Islet of Langerhans (tissue), 1 donor: ENCODE results near the gene PPARG.
"Not testable (repeated sequence)": the region's sequence is repeated elsewhere in the genome, so short reads cannot be mapped to it uniquely, and the experiment has no call there.

Experiments used
- FAIRE-seq: peaks from one replicate; lab custom pipeline; 2011; peaks lifted over from hg19 to GRCh38; lab: Jason Lieb, UNC

PPARG gene

DNA sequence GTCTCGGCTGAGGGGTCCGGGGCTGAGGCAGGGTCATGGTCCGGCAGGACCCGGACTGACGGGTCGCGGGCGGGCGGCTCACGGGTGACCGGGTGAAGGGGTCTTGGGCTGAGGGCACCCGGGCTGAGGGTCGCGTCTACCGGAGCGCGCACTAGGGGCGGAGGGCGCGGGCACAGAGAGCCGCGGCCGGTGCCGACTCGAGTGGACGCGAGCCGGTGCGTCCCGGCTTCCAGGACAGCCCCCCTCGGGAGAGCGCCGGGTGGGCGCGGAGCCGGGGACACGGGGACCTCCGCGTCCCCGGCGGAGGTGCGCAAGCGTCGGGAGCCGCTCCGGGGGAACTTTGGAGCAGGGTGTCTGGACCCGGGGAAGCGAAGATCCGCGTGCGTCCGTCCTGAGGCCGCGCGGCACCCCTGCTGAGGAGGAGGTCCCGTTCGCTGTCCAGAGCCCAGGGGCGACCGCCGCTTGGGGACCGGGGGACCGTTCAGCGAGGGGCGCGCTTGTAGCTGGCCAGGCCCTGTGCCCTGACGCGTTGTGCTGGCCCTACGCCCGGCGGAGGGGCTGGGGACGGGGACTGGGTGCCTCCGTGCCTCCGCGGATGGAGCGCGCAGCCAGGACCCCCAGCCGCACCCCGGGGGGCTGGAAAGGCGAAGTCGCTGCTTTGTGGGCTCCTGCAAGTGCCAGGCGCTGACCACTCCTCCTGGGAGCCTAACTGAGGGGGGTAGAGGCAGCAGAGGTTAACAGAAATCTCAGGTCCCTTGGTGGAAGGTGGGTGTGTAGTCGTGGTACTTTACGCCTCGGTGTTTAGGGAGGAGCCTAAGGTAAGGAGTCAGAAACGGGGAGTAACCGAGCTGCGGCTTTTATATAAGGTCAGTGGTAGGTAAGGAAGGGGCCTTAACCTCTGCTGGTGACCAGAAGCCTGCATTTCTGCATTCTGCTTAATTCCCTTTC is at the start of gene PPARG:
Gene PPARG, plus strand, starts transcription at position 889 of the 948 bp plus-strand sequence. CDS start 90,642 bp downstream, outside the sequence.
- FAIRE-seq: no peak

DNA sequence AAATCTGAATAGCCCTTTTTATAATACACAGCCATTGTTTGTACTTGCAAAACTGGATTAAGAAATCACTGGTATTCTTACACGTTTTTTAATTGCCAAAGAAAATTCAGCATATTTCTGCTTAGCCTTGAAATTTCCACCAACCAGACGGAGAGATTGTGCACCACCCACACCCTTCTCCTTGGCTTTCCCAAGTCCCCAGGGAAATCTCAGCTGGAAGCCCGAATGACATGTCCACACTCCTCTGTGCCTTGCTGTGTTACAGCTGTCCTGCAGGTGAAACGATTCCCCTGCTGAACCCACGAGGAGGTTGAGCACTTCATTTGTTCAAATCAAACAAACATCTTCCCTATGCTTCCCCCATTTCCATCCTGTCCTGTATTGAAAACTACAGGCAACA is 49.6 kb upstream of the PPARG start:
- no peak for FAIRE-seq

DNA sequence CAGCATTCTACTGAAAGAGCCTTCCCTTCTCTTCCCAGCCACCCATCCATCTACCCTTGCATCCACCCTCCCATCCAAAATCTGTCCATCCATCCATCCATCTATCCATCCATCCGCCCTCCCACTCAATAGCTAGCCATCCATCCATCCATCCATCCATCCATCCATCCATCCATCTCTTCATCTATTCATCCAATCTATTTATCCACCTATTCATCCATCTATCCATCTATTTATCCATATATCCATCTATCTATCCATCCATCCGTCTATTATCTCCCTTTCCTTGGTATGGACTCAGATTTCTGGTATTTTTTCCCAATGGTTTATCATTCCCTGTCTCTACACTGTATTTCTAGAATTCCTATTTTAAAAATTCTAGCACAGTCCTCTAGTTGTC is 46.1 kb upstream of the PPARG start:
- FAIRE-seq: no peak

DNA sequence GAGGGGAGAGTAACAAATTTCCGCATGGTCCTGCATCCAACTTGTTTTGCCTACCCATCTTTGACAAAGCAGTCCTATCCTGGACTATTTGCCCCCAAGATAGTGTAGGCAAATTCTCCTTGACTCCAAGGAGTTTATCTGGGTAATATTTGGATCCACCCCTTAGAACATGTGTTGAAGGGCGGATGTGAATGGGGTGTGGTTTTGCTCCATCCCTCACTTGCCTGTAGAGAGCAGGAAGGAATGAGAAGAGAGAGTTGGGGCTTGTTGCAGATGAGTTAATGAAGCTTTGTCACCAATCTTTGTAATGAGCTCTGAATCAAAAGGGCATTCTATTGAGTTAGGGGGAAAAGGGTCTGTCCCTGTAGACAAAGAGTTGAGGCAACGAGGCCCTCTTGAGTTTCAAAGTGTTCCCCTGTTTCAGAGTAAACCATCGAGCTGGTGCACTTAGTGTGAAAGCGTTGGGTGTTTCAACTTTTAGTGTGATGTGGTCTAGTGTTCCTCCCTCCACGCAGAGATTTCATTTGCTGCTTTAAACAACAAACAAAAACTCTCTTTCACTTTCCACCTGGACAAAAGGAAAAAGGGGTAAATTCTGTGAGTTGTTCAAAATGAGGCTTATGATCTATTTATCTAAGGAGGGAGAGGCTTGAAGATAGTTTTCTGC is 42.2 kb upstream of the PPARG start:
- no peak for FAIRE-seq

DNA sequence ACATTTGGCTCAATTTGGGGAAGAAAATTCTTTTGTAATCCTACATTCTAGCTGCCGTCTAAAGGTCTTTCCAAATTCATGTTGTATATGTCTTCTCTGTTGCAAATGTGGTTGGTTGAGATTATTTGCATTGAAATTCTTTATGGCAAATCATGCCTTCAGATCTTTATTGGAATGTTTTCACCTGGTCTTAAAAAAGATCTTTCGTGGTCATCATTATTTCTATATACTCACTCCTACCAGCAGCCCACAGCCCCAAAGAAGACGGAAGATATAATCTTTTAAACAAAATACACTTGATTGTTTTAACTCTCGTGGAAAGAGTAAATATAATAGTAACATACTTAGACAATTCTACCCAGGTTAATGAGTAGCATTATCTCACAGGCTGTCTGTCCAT is 41.5 kb upstream of the PPARG start:
- no peak for FAIRE-seq

DNA sequence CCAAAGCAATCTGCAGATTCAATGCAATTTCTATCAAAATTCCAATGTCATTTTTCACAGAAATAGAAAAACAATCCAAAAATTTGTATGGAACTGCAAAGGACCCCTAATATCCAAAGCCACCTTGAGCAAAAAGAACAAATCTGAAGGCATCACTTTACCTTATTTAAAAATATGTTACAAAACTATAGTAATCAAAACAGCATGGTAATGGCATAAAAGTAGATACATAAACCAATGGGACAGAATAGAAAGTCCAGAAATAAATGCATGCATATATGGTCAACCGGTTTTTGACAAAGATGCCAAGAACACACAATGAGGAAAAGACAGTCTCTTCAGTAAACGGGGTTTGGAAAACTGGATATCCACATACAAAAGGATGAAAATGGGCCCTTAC is 39.4 kb upstream of the PPARG start:
- no peak for FAIRE-seq

DNA sequence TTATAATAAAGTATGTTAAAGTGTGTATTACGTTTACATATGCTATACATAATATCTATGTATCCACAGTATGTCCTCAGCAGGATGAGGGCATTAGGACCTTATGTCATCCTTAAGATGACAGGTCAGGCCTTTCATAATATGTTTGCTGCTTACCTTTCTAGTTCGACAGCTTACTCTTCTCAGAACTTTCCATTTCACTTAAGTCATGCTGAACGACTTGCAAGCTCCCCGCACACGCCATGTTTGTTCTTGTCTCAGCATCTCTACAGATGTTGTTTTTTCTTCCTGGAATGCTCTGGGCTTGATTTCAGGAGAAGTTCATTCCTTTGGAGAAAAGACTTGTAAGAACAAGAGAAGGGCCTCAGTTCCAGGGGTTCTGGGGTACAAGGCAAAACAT is 36.0 kb upstream of the PPARG start:
- FAIRE-seq: no peak

DNA sequence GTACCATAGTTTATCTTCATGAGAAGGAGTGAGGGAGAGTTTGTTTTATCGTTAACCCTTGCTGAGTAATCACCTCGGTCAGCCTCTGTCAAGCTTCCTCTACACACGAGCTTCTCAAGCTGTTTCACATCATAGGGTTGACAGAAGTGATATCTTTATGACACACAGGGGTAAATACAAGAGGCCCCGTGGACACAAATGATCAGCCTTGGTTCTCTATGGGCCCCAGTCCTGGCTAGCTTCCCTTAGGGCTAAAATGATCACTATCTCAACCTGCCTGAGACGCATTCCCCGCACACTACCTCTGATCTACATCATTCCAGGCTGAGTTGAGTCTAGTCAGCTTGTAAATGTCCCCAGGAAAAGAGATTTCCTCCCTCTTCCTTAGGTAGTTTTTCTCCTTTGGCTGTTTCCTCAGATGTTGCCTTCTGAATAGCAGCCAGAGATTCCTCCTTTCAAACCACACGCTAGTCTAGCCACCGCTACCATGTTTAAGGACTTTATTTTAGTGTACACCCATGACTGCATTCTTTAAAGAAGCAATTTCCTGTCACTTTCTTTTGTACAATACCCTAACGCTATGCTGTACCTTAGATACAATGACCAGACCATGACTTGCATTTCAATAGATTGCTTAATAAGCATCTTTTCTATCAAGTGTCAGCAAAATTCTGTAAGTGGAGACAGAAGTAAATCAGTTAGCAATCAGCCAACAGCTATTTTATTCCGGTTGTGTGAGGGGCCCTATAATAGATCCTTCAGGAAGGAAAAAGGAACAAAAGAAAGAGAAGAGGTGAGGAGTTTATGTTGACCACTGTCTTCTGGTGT is 35.1 kb upstream of the PPARG start:
- no peak for FAIRE-seq

DNA sequence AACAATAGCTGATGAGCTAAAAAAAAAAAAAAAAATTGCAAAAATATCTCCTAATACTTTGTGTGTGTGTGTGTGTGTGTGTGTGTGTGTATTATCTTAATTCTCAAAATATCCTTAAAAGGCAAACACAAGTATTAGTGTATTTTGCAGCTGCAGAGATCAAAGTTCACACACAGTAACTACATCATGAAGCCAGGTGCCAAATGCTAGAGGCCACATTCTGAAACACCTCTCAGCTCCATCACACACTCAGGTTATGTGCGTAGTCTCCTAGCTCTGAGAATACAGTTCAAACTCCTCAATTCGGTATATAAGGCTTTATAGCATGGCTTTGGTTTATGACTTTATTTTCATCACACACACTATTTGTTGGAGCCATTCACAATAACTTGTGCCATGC is 33.5 kb upstream of the PPARG start:
- no peak for FAIRE-seq

DNA sequence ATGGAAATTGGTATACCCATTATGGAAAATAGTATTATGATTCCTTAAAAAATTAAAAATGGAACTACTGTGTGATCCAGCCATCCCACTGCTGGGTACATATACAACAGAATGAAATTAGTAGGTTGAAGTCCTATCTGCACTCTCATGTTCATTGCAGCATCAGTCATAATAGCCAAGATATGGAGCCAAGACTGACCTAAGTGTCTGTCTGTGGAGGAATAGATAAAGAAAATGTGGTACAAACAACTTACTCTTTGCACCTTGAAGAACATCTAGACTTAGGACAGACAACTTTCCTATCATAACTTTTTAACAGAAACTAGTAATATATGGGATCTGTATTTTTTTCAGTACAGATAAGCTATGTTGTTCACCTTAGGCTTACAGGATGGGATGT is 30.0 kb upstream of the PPARG start:
- FAIRE-seq: no peak

DNA sequence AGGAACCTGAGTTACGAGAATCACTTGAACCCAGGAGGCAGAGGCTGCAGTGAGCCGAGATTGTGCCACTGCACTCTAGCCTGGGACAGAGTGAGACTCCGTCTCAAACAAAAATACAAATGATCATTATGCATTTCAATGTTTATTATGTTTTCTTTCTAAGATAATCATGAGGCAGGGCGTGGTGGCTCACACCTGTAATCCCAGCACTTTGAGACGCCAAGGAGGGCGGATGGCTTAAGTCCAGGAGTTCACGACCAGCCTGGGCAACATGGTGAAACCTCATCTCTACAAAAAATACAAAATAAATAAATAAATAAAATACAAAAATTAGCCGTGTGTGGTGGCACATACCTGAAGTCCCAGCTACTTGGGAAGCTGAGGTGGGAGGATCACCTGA is 26.7 kb upstream of the PPARG start:
- FAIRE-seq: not testable (repeated sequence)

DNA sequence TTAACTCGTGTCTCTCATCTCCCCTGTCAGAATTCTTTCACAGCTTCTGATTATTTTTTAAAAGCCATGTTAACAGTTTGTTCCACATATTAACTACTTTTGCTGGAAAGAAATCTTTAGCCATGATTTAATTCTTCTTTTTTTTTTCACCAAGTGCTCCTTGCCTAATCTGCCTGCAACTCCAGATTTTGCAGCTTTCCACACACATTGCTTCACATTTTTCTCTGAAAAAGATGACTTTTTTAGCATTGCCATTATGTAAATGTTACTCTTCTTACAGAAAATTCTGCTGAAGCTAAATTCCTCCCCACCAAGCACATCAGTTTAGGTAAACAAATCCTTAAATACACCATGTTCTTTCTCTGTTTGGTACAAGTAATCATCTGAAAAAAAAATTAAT is 23.4 kb upstream of the PPARG start:
- FAIRE-seq: no peak

DNA sequence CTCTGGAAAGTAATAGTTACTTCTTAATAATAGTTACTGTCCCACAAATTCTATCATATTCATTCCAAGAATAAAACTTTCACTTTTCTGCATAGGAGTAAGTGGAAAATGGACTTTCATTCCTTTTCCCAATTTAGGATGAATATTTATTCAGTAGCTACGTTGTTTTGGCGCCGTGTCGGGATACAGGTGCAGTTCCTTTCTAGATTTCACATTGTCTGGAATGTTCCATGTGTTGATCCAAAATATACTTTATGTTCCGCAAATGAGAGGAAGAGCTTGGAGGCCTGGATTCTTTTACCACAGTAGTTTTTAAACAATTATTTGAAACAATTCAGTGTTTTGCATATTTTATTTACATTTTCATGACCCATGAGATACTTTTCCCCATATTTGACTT is 22.8 kb upstream of the PPARG start:
- no peak for FAIRE-seq

DNA sequence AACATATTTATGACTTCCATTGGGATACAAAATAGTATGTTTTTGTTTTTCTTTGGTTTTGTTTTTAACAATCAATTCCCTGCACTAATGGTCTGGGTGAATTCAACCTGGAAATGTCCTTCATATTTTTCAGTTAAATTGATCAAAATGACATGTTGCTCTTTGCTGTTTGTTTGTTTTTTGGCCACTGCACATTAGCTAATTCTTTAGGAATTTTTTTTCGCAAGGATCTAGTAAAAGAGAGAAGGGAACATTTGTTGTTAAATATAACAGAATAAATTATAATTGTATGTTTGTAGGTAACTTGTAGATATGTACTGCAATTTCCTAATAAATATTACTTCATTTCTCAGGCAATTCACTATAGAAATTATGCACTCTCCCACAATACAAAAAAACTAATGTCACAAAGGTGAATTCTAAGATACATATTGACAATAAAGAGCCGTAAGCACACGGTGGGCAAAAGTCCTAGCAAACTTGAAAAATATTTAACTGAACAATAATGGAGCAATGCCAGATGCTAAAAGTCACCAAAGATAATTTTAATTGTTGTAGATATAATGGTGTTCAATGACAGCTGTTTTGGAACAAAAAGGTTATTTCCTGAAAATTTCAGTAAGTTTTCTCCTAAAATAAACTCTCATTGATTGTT is 21.4 kb upstream of the PPARG start:
- peak; percentile 17 for FAIRE-seq

DNA sequence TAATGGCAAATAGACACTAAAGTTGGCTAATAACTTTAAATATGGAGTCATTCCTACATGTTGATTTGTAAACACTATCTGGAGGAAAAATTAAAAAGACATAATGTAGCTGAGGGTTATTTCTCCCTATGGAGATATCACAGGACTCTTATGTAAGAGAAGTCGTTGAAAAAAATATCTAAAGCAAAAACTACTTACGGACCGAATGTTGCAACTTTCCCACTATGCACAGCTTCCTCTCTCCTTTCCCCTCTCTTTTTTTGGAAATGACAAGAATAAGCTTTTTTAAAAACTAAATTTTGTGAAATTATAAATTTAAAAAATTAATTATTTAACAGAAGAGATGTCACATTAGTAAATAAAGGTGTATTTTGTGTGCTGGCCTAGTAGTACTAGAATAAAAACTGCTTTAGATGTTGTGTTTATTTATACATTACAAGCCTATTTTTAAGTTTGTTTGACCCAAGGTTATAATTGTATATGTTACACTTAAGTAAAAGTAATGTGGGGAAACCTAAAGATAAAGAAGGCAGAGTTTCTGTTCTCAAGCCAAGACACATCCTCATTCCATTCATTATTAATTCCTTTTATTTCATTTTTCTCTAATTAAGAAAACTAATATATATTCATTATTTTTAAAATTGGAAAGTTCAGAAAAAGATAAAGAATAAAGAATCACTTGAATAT is 20.7 kb upstream of the PPARG start:
- peak; percentile 66 for FAIRE-seq

DNA sequence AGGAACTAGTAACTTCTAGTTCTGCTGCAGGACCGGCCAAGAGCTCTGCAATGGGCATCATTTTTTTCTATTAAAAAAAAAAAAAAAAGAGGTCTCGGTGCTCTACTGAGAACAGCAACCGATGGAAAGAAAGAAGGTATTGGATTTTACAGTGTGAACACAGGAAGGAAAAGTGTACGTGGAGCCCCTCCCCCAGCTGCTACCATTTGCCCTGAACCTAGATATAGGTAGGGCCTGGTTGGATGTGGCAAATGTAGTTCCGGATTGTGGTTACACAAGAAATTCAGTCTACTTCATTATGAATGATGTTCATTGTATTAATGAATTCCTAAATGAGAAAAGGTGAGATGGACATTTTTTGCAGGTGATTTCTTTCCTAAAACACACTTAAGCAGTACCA is 17.9 kb upstream of the PPARG start:
- no peak for FAIRE-seq

DNA sequence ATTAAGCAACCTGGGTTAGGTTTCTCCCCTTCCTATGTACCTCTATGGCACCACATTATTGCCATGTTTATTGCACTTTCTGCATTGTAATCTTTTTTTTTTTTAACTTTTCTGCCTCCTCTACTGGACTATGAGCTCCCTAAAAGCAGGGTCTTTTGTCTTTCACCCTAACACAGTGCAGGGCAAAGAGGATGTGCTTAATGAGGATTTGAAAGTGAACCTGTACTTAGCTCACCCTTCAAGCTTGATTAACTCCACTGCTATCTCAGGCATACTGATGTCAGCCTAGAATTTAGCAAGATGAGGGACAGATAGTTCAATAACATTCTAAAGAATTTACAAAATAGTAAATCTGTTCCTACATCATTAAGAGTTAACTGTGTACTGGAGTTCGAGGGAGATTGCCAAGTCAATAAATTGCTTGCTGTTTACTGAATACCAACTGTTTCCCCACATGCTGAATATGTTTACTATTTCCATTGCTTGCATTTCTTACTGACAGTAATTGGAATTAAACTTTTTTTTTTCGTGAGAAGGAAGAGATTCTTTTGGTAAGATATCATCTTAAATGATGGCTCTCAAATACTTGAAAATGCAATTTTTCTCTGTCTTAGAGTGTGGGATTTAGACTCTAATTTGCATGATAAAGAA is 15.7 kb upstream of the PPARG start:
- no peak for FAIRE-seq

DNA sequence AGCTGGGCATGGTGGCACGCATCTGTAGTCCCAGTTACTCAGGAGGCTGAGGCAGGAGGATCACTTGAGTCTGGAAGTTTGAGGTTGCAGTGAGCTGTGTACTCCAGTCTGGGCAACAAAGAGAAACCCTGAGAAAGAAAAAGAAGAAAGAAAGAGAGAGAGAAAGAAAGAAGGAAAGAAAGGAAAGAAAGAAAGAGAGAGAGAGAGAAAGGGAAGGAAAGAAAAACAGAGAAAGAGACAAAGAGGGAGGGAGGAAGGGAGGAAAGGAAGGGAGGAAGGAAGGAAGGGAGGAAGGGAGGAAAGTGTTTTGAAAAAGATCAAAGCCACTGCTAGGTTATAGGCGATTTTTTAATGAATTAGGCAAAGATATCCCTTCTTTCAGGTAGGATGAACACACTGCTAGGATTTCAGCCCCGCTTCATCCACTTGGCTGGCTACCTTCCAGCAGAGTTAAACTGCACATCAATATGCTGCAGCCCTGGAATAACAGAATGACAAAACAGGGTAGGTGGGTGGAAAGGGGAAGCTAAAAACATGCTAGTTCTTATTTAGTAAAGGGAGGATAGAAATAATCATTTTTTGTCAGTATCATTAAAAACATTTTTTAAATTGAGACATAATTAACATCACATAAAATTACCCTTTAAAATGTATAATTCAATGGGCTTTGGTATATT is 12.8 kb upstream of the PPARG start:
- FAIRE-seq: no peak

DNA sequence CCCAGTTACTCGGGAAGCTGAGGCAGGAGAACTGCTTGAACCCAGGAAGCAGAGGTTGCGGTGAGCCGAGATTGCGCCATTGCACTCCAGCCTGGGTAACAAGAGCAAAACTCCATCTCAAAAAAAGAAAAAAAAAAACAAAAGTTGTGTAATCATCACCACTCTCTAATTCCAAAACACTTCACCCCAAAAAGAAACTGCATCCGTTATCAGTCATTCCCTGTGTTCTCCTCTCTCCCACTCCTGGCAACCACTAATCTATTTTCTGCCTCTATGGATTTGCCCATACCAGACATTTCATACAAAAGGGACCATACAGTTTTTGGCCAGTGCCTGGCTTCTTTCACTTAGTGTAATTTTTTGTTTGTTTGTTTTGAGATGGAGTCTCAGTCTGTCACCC is 12.0 kb upstream of the PPARG start:
- not testable (repeated sequence) for FAIRE-seq

DNA sequence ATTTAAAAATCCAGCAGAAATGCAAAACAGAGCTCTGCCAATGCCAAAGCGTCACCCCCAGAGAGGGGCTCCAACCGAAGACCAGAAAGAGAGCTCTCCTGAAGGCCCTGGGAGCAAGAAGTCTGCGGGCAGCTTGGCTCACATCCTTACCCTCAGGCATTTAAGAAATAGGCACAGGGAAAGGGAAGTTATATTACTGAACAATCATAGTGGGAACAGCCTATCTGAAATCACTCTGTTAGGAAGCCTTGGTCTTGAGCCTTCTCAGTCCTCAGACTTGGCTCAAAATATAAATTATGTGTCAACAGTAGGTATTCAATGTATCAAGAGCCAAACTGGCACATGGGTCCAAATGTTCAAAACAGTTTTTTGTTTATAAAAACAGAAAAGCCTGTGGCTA is 10.3 kb upstream of the PPARG start:
- no peak for FAIRE-seq
